Endometrium (tissue), 2 donors: ENCODE results near the gene ETFDH.
"Not testable (repeated sequence)": the region's sequence is repeated elsewhere in the genome, so short reads cannot be mapped to it uniquely, and the experiment has no call there.

Experiments used
- FAIRE-seq: peaks from 2 replicates; lab custom pipeline; 2012; peaks lifted over from hg19 to GRCh38; lab: Jason Lieb, UNC
- donor health status: control.
- donor health status: control.

The ETFDH gene

GRCh38 chr4:158671915-158672806, at the start of gene ETFDH:
TSS of gene ETFDH (plus strand) at chr4:158672296. CDS start at chr4:158672457, 161 bp downstream.
- peak; percentile 99 for FAIRE-seq

- peak; percentile 90 for FAIRE-seq
Measured at GRCh38 chr4:158624889-158625478, 47.1 kb upstream of the ETFDH start.

- no peak for FAIRE-seq
Measured at GRCh38 chr4:158625544-158625943, 46.6 kb upstream of the ETFDH start.

GRCh38 chr4:158630893-158631292, 41.2 kb upstream of the ETFDH start:
- FAIRE-seq = no peak

GRCh38 chr4:158636619-158637018, 35.5 kb upstream of the ETFDH start:
- no peak for FAIRE-seq

- no peak for FAIRE-seq
Measured at GRCh38 chr4:158644356-158644755, 27.7 kb upstream of the ETFDH start.

GRCh38 chr4:158644760-158645159, 27.3 kb upstream of the ETFDH start:
- FAIRE-seq = no peak

GRCh38 chr4:158649111-158649680, 22.9 kb upstream of the ETFDH start:
- no peak for FAIRE-seq

GRCh38 chr4:158652920-158653319, 19.2 kb upstream of the ETFDH start:
- no peak for FAIRE-seq

- no peak for FAIRE-seq
Measured at GRCh38 chr4:158656439-158656838, 15.7 kb upstream of the ETFDH start.

- no peak for FAIRE-seq
Measured at GRCh38 chr4:158657291-158657690, 14.8 kb upstream of the ETFDH start.

GRCh38 chr4:158663255-158663654, 8.8 kb upstream of the ETFDH start:
- FAIRE-seq = not testable (repeated sequence)

GRCh38 chr4:158663707-158664625, 8.1 kb upstream of the ETFDH start:
- not testable (repeated sequence) for FAIRE-seq

GRCh38 chr4:158664806-158665205, 7.3 kb upstream of the ETFDH start:
- no peak for FAIRE-seq

GRCh38 chr4:158666892-158667291, 5.2 kb upstream of the ETFDH start:
- no peak for FAIRE-seq

GRCh38 chr4:158667651-158668198, 4.4 kb upstream of the ETFDH start:
- no peak for FAIRE-seq

- no peak for FAIRE-seq
Measured at GRCh38 chr4:158669310-158669709, 2.8 kb upstream of the ETFDH start.

GRCh38 chr4:158670975-158671664, 976 bp upstream of the ETFDH start:
- FAIRE-seq = no peak

GRCh38 chr4:158671665-158671914, 506 bp upstream of the ETFDH start, which contains the start of gene C4orf46:
TSS of gene C4orf46 (minus strand) at chr4:158671887. CDS start at chr4:158671801, 86 bp downstream.
- FAIRE-seq = no peak

GRCh38 chr4:158673633-158674032, 1.5 kb downstream of the ETFDH start:
- no peak for FAIRE-seq

- no peak for FAIRE-seq
Measured at GRCh38 chr4:158676076-158676475, 4.0 kb downstream of the ETFDH start.
